Common myeloid progenitor, CD34-positive (primary cell): ENCODE data around the gene SEL1L3.
A peak's percentile ranks its signal among the peaks of the same experiment; 100 is the strongest.
"Not testable (repeated sequence)": the region's sequence is repeated elsewhere in the genome, so short reads cannot be mapped to it uniquely, and the experiment has no call there.

Experiments used
- CTCF ChIA-PET: fragments of 350-600 bp; sonication (Branson Sonifier 250); formaldehyde crosslinking; loops from one replicate; lab custom pipeline; 2021; ENCODE audit warnings: antibody characterized with exemption; lab: Charles Lee
- POLR2A ChIA-PET: fragments of 350-600 bp; sonication (Branson Sonifier 250); formaldehyde crosslinking; loops from one replicate; lab custom pipeline; 2021; ENCODE audit warnings: antibody characterized with exemption; lab: Charles Lee
- DNase-seq, 3 donors: peaks; one replicate each; pipeline versions ENCODE4 v3.0.0 to v3.0.0-alpha.2; 2013
- H3K27ac ChIP-seq, 2 experiments: 1 replicate in 1 of 2; 2 replicates in 1 of 2; pipeline ENCODE4 v1.7.0; 2013; ENCODE audit warnings: inconsistent platforms in 2 of 2, low read length in 2 of 2, mild to moderate bottlenecking in 2 of 2, low read depth in 1 of 2, moderate library complexity in 1 of 2; ENCODE audit not compliant: severe bottlenecking in 2 of 2, insufficient read depth in 1 of 2, poor library complexity in 1 of 2
- H3K27me3 ChIP-seq, 5 experiments: replicated peaks in 2 of 5; 1 replicate in 3 of 5; 2 replicates in 2 of 5; pipeline versions ENCODE4 v1.6.1 to v1.7.0; 2013; ENCODE audit warnings: low read length in 4 of 5, mild to moderate bottlenecking in 2 of 5, moderate library complexity in 2 of 5, inconsistent platforms in 1 of 5; ENCODE audit not compliant: insufficient read depth in 5 of 5, control insufficient read depth in 4 of 5
- H3K36me3 ChIP-seq, 4 experiments: 1 replicate in 2 of 4; 2 replicates in 2 of 4; pipeline versions ENCODE4 v1.6.1 to v1.7.0; 2013; ENCODE audit warnings: low read length in 3 of 4, control low read depth in 1 of 4, mild to moderate bottlenecking in 1 of 4; ENCODE audit not compliant: control insufficient read depth in 4 of 4, insufficient read depth in 4 of 4
- H3K4me1 ChIP-seq, 4 experiments: 1 replicate in 3 of 4; 2 replicates in 1 of 4; pipeline versions ENCODE4 v1.6.1 to v1.7.1; 2013; ENCODE audit warnings: low read length in 3 of 4, mild to moderate bottlenecking in 3 of 4, control low read depth in 1 of 4, inconsistent platforms in 1 of 4, moderate library complexity in 1 of 4; ENCODE audit not compliant: control insufficient read depth in 4 of 4, insufficient read depth in 4 of 4; ENCODE audit errors: control extremely low read depth in 1 of 4
- H3K4me3 ChIP-seq, 7 experiments: 1 replicate in 4 of 7; 2 replicates in 3 of 7; pipeline versions ENCODE4 v1.5.1 to v1.7.0; 2013; ENCODE audit warnings: mild to moderate bottlenecking in 7 of 7, low read length in 6 of 7, moderate library complexity in 6 of 7, inconsistent platforms in 2 of 7, low read depth in 2 of 7, control low read depth in 1 of 7; ENCODE audit not compliant: insufficient read depth in 4 of 7, control insufficient read depth in 1 of 7; ENCODE audit errors: extremely low read depth in 1 of 7
- H3K9me3 ChIP-seq, 5 experiments: 1 replicate in 4 of 5; 2 replicates in 1 of 5; pipeline versions ENCODE4 v1.6.1 to v1.7.1; 2013; ENCODE audit warnings: low read length in 4 of 5, mild to moderate bottlenecking in 2 of 5, inconsistent platforms in 1 of 5, low read depth in 1 of 5, moderate library complexity in 1 of 5; ENCODE audit not compliant: control insufficient read depth in 4 of 5, insufficient read depth in 2 of 5; ENCODE audit errors: control extremely low read depth in 1 of 5
- WGBS: methylation state at CpG from one replicate; pipeline ENCODE4 v1.1.5; 2013; ENCODE audit not compliant: insufficient coverage; 5-methylcytosine and 5-hydroxymethylcytosine counted together

The SEL1L3 gene

GRCh38 chr4:25872851-25873631, 10.3 kb upstream of the SEL1L3 start:
- WGBS: 96% methylated on average over 10 of the region's 13 CpGs
- Histone ChIP-seq H3K27me3 (no peaks in the 10 kb centered on the region), H3K27ac (no peak overlapping the region), H3K36me3 (no peaks in the 10 kb centered on the region), H3K4me1 (no peaks in the 10 kb centered on the region), H3K9me3 (no peaks in the 10 kb centered on the region), H3K4me3 (no peak overlapping the region)
- ChIA-PET CTCF (no interaction called here), POLR2A (no interaction called here)
- DNase-seq: peak in 1 of 3 donors; percentile 19

GRCh38 chr4:25870081-25870480, 7.3 kb upstream of the SEL1L3 start:
- POLR2A ChIA-PET: no interaction called here
- 100% methylated on average over 2 of the region's 2 CpGs for WGBS

GRCh38 chr4:25867781-25868294, 5.0 kb upstream of the SEL1L3 start:
- POLR2A ChIA-PET: no interaction called here
- CTCF ChIA-PET: interaction anchor here (1.0 kb wide), 1 partner anchor 11 kb away, joined by 3 read pairs; no protein-coding TSS in a partner anchor
- Histone ChIP-seq H3K27me3 (peaks cover 0 to 2% (median 0%) of the 10 kb centered on the region in 5 experiments), H3K27ac (no peak overlapping the region), H3K4me1 (peaks cover 0 to 10% (median 9%) of the 10 kb centered on the region in 4 experiments), H3K4me3 (no peak overlapping the region), H3K9me3 (no peaks in the 10 kb centered on the region), H3K36me3 (no peaks in the 10 kb centered on the region)
- 84% methylated on average over 6 of the region's 6 CpGs for WGBS
- DNase-seq: no peak

More at GRCh38 chr4:25870081-25870480, 7.3 kb upstream of the SEL1L3 start:
- Histone ChIP-seq H3K9me3 (no peaks in the 10 kb centered on the region), H3K27me3 (peaks cover 0 to under 1% (median 0%) of the 10 kb centered on the region in 5 experiments), H3K27ac (no peak overlapping the region), H3K4me3 (no peak overlapping the region), H3K4me1 (no peaks in the 10 kb centered on the region), H3K36me3 (no peaks in the 10 kb centered on the region)
- CTCF ChIA-PET: interaction anchor here (1.0 kb wide), 1 partner anchor 9 kb away, joined by 4 read pairs; no protein-coding TSS in a partner anchor
- DNase-seq: no peak

- H3K27ac ChIP-seq, H3K9me3 ChIP-seq, DNase-seq, H3K27me3 ChIP-seq, H3K36me3 ChIP-seq, POLR2A ChIA-PET, H3K4me3 ChIP-seq, CTCF ChIA-PET: not testable (repeated sequence)
- WGBS: 100% methylated on average over 1 of the region's 4 CpGs
- peaks cover 6 to 16% (median 14%) of the 10 kb centered on the region in 4 experiments for H3K4me1 ChIP-seq
Observed at GRCh38 chr4:25866401-25866800, 3.6 kb upstream of the SEL1L3 start.

- 100% methylated on average over 1 of the region's 4 CpGs for WGBS
- POLR2A ChIA-PET: no interaction called here
- H3K27ac ChIP-seq: no peak overlapping the region
- H3K27me3 ChIP-seq: peaks cover 0 to 2% (median 0%) of the 10 kb centered on the region in 5 experiments
- DNase-seq: no peak
- peaks cover 11 to 24% (median 22%) of the 10 kb centered on the region in 4 experiments for H3K4me1 ChIP-seq
- CTCF ChIA-PET: no interaction called here
- H3K9me3 ChIP-seq: no peaks in the 10 kb centered on the region
- H3K4me3 ChIP-seq: no peak overlapping the region
- no peaks in the 10 kb centered on the region for H3K36me3 ChIP-seq
Observed at GRCh38 chr4:25865586-25865985, 2.8 kb upstream of the SEL1L3 start.

- CTCF ChIA-PET: interaction anchor here (0.6 to 1.4 kb wide), 4 partner anchors 9 to 218 kb away, joined by 3 read pairs; no protein-coding TSS in a partner anchor
- H3K4me3 ChIP-seq: peak overlapping the region in 5 of 7 experiments; percentile 32 to 89 (median 77)
Observed at GRCh38 chr4:25863831-25864418, 1.1 kb upstream of the SEL1L3 start.

More at GRCh38 chr4:25863831-25864418, 1.1 kb upstream of the SEL1L3 start:
- POLR2A ChIA-PET: no interaction called here
- peaks cover 26 to 40% (median 39%) of the 10 kb centered on the region in 4 experiments for H3K4me1 ChIP-seq
- no peak overlapping the region for H3K27ac ChIP-seq
- no peaks in the 10 kb centered on the region for H3K36me3 ChIP-seq
- WGBS: 82% methylated on average over 29 of the region's 29 CpGs
- no peaks in the 10 kb centered on the region for H3K9me3 ChIP-seq
- no peak for DNase-seq
- peaks cover 0 to 2% (median 0%) of the 10 kb centered on the region in 5 experiments for H3K27me3 ChIP-seq
